ENCODE results near the gene PROX1.

- no peak for TF ChIP-seq EZH2 (IDR thresholded peaks at IDR 0.05; ENCODE audit: low read length, missing control alignments)
- no peak for TF ChIP-seq CTCF (conservative IDR thresholded peaks at IDR 0.05 in 1 of 2, IDR thresholded peaks at IDR 0.05 in 1 of 2; ENCODE audit: low read depth in 1 of 2, low read length in 2 of 2)
Observed at GRCh38 chr1:214006845-214007244, 19.1 kb downstream of the PROX1 start.
